Stomach (tissue), 9 donors: ENCODE measurements around the gene ARFGAP3. TPM values are rescaled to one million over a fixed set of nuclear protein-coding genes. Genes with fewer than 3 reads are reported as not detected.

Experiments used
- DNase-seq, 2 donors: peaks; one replicate each; pipeline versions ENCODE4 v3.0.0 to v3.0.0-alpha.2; 2013 to 2019
- H3K27ac ChIP-seq, 5 donors: fragments of 200-600 bp in 4 of 5; sonication (generic) in 4 of 5; one replicate each; pipeline ENCODE4 v1.5.1; 2013 to 2019; ENCODE audit warnings: mild to moderate bottlenecking in 1 of 5, moderate library complexity in 1 of 5
- H3K27me3 ChIP-seq, 3 donors: fragments of 200-600 bp; sonication (generic); one replicate each; pipeline ENCODE4 v1.5.1; 2017 to 2019; ENCODE audit warnings: mixed run types in 1 of 3
- H3K36me3 ChIP-seq, 4 donors: fragments of 200-600 bp; sonication (generic); 1 replicate in 3 of 4; 2 replicates in 1 of 4; pipeline ENCODE4 v1.5.1; 2016 to 2019
- H3K4me1 ChIP-seq, 4 donors: fragments of 200-600 bp; sonication (generic); one replicate each; pipeline ENCODE4 v1.5.1; 2016 to 2019
- H3K4me3 ChIP-seq, 4 donors: fragments of 200-600 bp; sonication (generic) in 3 of 4; one replicate each; pipeline ENCODE4 v1.5.1; 2016 to 2019; ENCODE audit warnings: mild to moderate bottlenecking in 1 of 4
- H3K9me3 ChIP-seq, 4 donors: fragments of 200-600 bp; sonication (generic); one replicate each; pipeline ENCODE4 v1.5.1; 2016 to 2019
- EP300 ChIP-seq: sonication (generic); formaldehyde crosslinking; IDR thresholded peaks from one replicate; pipeline ENCODE4 v1.6.1; 2017; ENCODE audit warnings: antibody characterized with exemption
- POLR2A ChIP-seq, 4 donors: fragments of 450-650 bp; IDR thresholded peaks; one replicate each; pipeline ENCODE4 v1.6.1; 2016; ENCODE audit warnings: antibody characterized with exemption in 4 of 4, control low read depth in 2 of 4, mild to moderate bottlenecking in 1 of 4, moderate library complexity in 1 of 4
- POLR2AphosphoS5 ChIP-seq, 3 donors: sonication (generic); formaldehyde crosslinking; IDR thresholded peaks; one replicate each; pipeline ENCODE4 v1.6.1; 2016; ENCODE audit warnings: antibody characterized with exemption in 3 of 3
- whole genome bisulfite sequencing, 5 donors: extraction: QIAGEN DNeasy Blood & Tissue Kit in 3 of 5; methylation state at CpG; one replicate each; pipeline versions ENCODE4 v1.1.5 to v1.1.7; 2013 to 2018; 5-methylcytosine and 5-hydroxymethylcytosine counted together
- intact Hi-C: fragments of 100-400 bp; cut with DNase I; formaldehyde crosslinking; loops from one replicate; pipeline ENCODE4 v1.15.1; 2023; ENCODE audit warnings: low total_unique reads
- polyA plus RNA-seq, 3 donors: library from polyadenylated mRNA; stranded (reverse); fragments of 200-250 nt; gene quantifications; one replicate each; pipeline ENCODE4 v1.2.3, GENCODE V29; 2013
- total RNA-seq, 5 donors: library from RNA; depleted of rRNA; stranded (reverse); fragments of >200 nt; gene quantifications; one replicate each; pipeline versions ENCODE4 v1.1.0 to v1.2.3, GENCODE V29; 2014 to 2016
- TF ChIP-seq, protein P1 (sequence below), 7 experiments: fragments of 450-650 bp in 4 of 7; fragments of 200-600 bp in 3 of 7; sonication (generic) in 3 of 7; IDR thresholded peaks; one replicate each; pipeline ENCODE4 v1.5.1; 2016 to 2019; ENCODE audit warnings: antibody characterized with exemption in 7 of 7, control low read depth in 2 of 7, mild to moderate bottlenecking in 1 of 7
- donor health status: healthy with polysubstance abuse.
- donor health status: Bipolar disorder and iron deficiency.
- donor health status: healthy.

Gene ARFGAP3
- total and polyA plus RNA-seq, 8 donors = 4.6 to 77.5 (median 39.9) TPM

DNA sequence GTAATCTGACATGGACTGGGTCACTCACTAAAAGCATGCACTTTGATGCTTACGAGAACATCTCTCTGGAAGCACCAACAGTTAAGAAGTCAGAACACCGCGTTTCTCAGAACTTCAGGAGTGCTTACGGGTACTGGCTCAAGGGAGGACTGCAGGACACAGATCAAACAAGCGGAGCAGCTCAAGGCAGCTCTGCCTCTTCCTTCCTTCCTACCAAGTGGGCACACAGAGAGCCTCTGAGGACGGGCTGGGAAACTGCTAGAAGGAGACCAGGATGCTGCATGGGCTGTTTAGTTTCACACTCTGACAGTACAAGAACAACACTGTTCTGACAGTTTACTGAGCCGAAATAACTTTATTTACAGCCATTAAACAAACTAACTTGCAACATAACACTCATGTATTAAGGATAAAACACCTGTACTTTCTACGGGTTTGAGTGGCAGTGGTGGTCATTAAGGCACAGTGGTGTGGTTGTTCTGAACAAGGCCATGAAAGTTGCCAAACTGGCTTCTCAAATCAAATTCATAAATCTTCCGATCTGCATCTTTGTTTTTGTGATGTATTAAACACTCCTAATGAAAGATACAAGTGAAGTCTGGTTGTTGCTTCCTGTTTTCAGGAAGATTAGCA is 37.5 kb downstream of the ARFGAP3 start:
- DNase-seq = peak in 1 of 2 donors; percentile 37
- H3K4me3 ChIP-seq = no peak overlapping the region
- no peaks in the 10 kb centered on the region for H3K9me3 ChIP-seq
- H3K36me3 ChIP-seq = peaks cover 25 to 67% (median 64%) of the 10 kb centered on the region in 4 donors
- TF ChIP-seq POLR2A (IDR thresholded peaks at IDR 0.05) (no peak), POLR2AphosphoS5 (IDR thresholded peaks at IDR 0.05) (no peak)
- TF ChIP-seq, protein P1, sequence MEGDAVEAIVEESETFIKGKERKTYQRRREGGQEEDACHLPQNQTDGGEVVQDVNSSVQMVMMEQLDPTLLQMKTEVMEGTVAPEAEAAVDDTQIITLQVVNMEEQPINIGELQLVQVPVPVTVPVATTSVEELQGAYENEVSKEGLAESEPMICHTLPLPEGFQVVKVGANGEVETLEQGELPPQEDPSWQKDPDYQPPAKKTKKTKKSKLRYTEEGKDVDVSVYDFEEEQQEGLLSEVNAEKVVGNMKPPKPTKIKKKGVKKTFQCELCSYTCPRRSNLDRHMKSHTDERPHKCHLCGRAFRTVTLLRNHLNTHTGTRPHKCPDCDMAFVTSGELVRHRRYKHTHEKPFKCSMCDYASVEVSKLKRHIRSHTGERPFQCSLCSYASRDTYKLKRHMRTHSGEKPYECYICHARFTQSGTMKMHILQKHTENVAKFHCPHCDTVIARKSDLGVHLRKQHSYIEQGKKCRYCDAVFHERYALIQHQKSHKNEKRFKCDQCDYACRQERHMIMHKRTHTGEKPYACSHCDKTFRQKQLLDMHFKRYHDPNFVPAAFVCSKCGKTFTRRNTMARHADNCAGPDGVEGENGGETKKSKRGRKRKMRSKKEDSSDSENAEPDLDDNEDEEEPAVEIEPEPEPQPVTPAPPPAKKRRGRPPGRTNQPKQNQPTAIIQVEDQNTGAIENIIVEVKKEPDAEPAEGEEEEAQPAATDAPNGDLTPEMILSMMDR (IDR thresholded peaks at IDR 0.05) = no peak
- intact Hi-C loops = no loop called here
- no peaks in the 10 kb centered on the region for H3K27me3 ChIP-seq
- WGBS, 5 donors = 45 to 60% (median 46%) methylated on average over 9 of the region's 9 CpGs
- peaks cover 10 to 28% (median 15%) of the 10 kb centered on the region in 4 donors for H3K4me1 ChIP-seq
- peak overlapping the region in 4 of 5 donors; percentile 7 to 54 (median 31) for H3K27ac ChIP-seq

DNA sequence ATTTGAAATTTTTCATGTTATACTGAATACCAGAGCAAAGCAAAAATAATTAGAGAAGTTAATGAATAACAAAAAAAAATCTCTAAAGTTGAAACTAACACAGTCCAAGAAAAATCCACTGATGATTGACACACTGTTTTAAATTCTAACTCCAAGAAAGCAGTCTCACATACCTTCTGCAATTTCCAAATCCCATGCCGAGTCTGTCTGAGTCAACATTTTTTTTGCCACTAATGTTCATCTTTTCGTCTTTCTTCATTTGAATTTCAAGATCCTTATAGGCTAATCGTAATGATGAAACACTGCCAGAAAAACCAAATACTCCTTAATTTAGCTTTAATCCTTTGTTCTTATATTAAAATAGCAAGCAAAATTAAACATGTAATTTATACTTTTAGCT is 39.5 kb downstream of the ARFGAP3 start:
- 67 to 79% (median 75%) methylated on average over 3 of the region's 3 CpGs for WGBS, 5 donors
- Histone ChIP-seq H3K27ac (no peak overlapping the region), H3K36me3 (peaks cover 26 to 65% (median 60%) of the 10 kb centered on the region in 4 donors), H3K9me3 (no peaks in the 10 kb centered on the region), H3K4me3 (no peak overlapping the region), H3K27me3 (no peaks in the 10 kb centered on the region), H3K4me1 (peaks cover 15 to 46% (median 21%) of the 10 kb centered on the region in 4 donors)
- intact Hi-C loops = no loop called here
- TF ChIP-seq POLR2AphosphoS5 (IDR thresholded peaks at IDR 0.05) = no peak
- no peak for TF ChIP-seq EP300
- TF ChIP-seq, protein P1 (IDR thresholded peaks at IDR 0.05) = no peak
- no peak for TF ChIP-seq POLR2A (IDR thresholded peaks at IDR 0.05)
- DNase-seq = no peak

DNA sequence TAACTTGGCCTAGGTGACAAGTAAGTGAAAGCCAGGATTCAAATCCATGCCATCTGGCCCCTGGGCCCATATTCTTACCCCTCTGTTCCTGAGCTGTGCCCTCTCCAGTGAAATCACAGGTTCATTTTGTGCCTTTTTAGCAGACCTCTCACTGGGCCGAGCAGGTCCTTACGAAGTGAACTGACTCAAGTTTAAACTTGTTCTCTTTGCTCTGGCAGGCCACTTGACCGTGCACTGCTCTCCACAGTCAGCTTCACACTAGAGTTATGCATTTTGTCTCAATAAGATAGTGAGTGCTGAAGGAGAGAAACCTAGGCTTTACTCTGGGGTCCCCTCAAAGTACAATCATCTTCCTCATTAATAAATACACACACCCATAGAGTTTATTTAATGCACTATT is 40.7 kb downstream of the ARFGAP3 start:
- intact Hi-C loops = no loop called here
- TF ChIP-seq POLR2AphosphoS5 (IDR thresholded peaks at IDR 0.05) (no peak), POLR2A (IDR thresholded peaks at IDR 0.05) (no peak), EP300 (no peak)
- TF ChIP-seq, protein P1 (IDR thresholded peaks at IDR 0.05) = no peak
- peaks cover 19 to 63% (median 59%) of the 10 kb centered on the region in 4 donors for H3K36me3 ChIP-seq
- no peaks in the 10 kb centered on the region for H3K9me3 ChIP-seq
- WGBS, 5 donors = 79 to 95% (median 82%) methylated on average over 3 of the region's 3 CpGs
- H3K27me3 ChIP-seq = no peaks in the 10 kb centered on the region
- H3K4me1 ChIP-seq = peaks cover 15 to 46% (median 21%) of the 10 kb centered on the region in 4 donors
- H3K4me3 ChIP-seq = no peak overlapping the region
- H3K27ac ChIP-seq = no peak overlapping the region
- no peak for DNase-seq

DNA sequence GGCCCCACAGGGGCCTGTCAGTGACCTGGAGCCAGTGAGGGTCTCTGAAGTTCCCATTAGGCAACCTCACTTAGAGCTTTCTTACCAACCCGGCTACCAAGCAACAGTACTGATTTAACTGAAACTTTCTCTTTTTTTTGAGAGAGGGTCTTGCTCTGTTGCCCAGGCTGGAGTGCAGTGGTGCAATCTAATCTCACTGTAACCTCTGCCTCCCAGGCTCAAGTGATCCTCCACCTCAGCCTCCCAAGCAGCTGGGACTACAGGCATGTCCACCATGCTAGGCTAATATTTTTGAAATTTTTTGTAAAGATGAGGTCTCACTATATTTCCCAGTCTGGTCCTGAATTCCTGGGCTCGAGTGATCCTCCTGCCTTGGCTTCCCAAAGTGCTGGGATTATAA is 42.5 kb downstream of the ARFGAP3 start:
- 58 to 83% (median 69%) methylated on average over 2 of the region's 2 CpGs for WGBS, 5 donors
- Histone ChIP-seq H3K4me1 (peaks cover 13 to 36% (median 15%) of the 10 kb centered on the region in 4 donors), H3K9me3 (no peaks in the 10 kb centered on the region), H3K27ac (peak overlapping the region in 3 of 5 donors; percentile 3 to 62 (median 40)), H3K4me3 (no peak overlapping the region), H3K36me3 (peaks cover 19 to 74% (median 69%) of the 10 kb centered on the region in 4 donors), H3K27me3 (no peaks in the 10 kb centered on the region)
- TF ChIP-seq, protein P1 (IDR thresholded peaks at IDR 0.05) = no peak
- intact Hi-C loops = no loop called here
- no peak for DNase-seq
